ENCODE results near the gene PRPF40A.

- TF ChIP-seq CTCF (conservative IDR thresholded peaks at IDR 0.05; ENCODE audit: low read depth in 2 of 2) (no peak), EZH2 (IDR thresholded peaks at IDR 0.05; ENCODE audit: low read depth, unreplicated experiment) (no peak), EZH2phosphoT487 (IDR thresholded peaks at IDR 0.05; ENCODE audit: unreplicated experiment) (no peak), ZNF114 (CRISPR knock-in tag; IDR thresholded peaks at IDR 0.05) (no peak), POLR2AphosphoS5 (IDR thresholded peaks at IDR 0.05; ENCODE audit: low read depth) (no peak), NANOG (IDR thresholded peaks at IDR 0.05; ENCODE audit: borderline replicate concordance) (no peak), CREB1 (CRISPR knock-in tag; IDR thresholded peaks at IDR 0.05; ENCODE audit: low read depth) (no peak)
These were observed 3.5 kb upstream of the PRPF40A start for GRCh38 chr2:152720794-152721193.
